ENCODE measurements around the gene MSTO1.
A peak's percentile ranks its signal among the peaks of the same experiment; 100 is the strongest.
"Not testable (repeated sequence)": the region's sequence is repeated elsewhere in the genome, so short reads cannot be mapped to it uniquely, and the experiment has no call there.

The MSTO1 gene

DNA sequence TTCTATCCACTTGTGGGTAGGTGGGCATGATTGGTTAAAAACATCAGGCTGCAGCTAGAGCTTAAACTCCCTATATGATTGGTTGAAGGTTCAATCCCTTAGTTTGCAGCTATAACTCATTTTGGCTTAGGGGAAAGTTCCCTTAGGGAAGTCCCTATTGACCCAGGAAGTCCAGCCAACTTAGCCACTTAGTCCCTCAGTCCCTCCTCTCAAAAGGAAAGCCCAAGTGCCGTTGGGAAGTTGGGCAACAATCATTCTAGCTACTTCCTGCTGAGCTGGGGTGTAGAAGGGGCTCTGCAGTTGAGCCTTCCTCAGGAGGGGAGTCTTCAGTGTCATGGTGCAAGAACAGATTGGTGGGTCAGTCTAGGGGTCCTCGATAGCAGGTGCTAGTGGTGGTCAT is 12.2 kb downstream of the MSTO1 start:
- DNase-seq = no peak

DNA sequence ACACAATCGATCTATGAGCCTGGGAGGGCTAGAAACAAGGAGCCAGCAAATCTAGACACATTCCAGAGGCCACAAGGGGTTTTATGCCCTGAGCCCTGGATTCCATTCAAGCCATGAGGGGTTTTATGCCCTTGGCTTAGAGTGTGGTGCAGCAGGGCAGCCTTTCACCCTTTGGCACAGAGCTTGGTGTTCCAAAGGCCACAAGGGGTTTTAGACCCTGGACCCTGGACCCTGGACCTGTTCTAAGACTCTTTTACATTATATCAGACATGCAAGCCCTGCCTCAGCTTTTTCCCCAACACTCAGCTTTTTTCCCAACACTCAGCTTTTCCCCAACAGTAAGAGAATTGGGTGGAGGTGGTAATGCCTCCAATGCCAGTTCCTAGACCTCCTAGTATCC is 13.3 kb downstream of the MSTO1 start:
- no peak for DNase-seq

DNA sequence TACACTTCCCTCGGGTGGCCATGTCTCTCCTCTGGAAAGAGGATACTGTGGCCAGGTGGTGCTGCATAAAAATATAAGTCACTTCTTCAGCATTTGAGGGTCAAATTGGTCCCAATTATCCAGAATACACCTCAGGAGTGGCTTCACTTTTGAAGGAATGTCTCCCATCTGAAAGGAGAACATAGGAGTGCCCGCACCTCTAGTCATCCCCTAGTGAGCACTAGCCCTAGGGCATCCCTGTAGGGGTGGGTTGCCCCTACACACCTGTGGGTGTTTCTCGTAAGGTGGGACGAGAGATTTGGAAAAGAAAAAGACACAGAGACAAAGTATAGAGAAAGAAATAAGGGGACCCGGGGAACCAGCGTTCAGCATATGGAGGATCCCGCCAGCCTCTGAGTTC is 16.4 kb downstream of the MSTO1 start:
- not testable (repeated sequence) for DNase-seq

DNA sequence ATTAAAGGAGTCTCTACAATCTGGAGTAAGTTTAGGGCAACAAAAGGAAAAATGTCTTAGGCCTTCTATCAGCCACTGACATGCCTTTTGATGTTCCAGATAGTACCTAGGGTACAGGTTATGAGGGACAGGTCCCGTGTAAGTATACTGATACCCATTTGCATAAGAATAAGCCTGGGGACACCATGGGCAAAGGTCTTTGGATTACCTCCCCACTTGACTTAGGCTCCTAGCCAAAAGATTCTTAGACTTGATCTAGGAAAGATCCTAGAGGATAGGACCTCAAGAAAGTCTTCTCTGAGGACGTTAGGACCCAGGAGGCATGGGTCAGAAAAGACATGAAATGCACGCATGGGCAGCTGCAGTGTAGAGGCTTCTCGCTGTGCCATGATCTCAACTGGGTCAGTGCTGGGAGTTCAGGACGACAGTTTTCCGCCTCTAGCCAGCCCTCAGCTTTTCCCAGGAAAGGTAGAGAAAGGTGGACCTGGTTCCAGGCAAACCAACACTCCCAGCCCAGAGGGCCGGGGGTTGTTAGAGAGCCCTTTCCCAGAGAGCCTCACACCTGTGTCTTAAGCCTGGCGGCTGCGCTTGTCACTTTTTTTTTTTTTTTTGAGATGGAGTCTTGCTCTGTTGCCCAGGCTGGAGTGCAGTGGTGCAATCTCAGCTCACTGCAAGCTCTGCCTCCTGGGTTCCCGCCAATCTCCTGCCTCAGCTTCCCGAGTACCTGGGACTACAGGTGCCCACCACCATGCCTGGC is 26.6 kb downstream of the MSTO1 start:
- DNase-seq = no peak

DNA sequence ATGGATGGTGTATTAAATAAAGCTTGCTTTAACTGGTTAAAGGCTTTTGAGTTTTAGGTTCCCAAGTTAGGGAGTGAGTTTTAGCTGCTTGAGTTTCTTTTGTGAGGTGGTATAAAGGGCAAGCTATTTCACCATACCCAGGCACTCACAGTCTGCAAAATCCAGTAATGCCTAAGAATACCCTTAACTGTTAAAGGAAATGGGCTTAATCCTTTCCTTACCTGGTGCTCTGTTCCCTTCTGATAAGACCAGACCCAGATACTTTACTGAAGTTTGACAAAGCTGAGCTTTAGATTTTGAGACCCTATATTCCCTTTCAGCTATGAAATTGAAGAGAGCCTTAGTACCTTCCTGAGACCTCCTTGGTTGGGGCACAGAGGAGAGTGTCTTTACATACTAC is 30.3 kb downstream of the MSTO1 start:
- DNase-seq = no peak

DNA sequence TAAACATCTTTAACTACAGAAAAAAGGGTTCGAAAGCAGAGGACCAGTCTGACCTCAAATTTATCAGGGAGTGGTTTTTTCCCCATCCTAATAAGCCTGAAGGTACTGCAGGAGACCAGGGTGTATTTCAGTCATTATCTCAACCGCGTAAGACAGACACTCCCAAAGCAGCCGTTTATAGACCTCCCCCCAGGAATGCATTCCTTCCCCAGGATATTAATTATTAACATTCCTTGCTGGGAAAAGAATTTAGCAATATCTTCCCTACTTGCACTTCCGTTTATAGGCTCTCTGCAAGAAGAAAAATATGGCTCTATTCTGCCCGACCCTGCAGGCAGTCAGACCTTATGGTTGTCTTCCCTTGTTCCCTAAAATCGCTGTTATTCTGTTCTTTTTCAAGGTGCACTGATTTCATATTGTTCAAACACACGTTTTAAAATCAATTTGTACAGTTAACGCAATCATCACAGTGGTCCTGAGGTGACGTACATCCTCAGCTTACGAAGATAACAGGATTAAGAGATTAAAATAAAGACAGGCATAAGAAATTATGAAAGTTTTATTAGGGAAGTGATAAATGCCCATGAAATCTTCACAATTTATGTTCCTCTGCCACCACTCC is 32.7 kb downstream of the MSTO1 start:
- not testable (repeated sequence) for DNase-seq

DNA sequence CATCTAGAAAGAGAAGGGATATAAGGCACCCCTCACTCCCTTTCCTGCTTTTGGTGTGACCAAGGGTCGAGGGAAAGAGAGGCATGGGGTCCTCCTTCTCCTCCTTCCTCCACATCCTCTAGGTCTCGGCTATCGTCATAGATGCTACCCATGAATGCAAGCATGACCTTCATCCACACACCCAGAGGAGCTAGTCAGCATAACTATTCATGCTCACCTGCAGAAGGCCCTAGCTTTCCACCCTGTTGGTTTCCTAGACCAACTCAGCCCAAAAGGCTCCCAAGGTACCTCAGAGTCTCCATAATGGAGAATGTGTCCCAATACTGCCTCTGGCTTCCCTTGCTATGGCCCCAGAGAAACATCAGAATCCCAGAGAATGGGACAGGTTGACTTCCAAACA is 33.2 kb downstream of the MSTO1 start:
- no peak for DNase-seq

DNA sequence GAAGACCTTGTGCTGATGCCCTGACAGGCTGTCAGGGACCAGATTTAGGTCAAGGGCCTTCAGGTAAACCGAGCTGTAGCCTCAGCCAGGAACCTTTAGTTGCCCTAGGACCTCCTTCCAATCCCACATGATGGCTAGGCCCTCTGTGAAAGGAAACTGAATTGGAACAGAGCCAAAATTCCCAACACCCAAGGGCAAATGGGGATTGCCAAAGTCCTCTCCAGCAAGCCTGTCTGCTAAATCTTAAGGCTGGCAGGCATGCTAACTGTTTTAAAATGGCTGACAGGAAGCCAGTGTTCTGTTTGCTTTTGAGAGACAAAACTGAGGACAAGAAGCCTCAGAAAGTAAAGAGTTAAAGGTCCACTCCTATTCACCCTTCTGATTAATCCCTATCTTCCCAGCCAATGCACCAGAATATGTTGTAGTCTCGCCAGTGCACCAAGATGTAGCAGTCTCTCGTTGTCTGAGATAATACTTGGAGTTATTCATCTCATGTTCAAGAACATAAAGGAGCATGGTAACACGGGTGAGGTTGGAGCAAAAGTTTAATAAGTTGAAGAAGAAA is 35.1 kb downstream of the MSTO1 start:
- no peak for DNase-seq

DNA sequence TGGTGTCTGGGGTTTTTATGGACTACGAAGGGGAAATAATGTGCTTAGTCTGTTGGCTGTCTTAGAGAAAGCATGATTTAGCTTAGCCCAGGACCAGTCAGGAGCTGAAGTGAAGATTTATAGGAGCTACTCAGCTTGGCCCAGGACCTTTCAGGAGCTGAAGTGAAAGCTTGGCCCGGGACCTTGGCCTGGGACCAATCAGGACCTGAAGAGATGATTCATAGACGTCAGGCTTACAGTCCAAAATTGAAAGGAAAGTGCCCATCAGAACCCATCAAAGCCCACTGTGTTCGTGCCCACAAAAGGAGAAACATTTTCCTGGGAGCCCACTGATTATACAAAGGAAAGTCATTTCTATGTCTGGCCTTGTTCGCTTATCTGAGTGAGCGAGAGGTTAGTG is 35.6 kb downstream of the MSTO1 start:
- no peak for DNase-seq

DNA sequence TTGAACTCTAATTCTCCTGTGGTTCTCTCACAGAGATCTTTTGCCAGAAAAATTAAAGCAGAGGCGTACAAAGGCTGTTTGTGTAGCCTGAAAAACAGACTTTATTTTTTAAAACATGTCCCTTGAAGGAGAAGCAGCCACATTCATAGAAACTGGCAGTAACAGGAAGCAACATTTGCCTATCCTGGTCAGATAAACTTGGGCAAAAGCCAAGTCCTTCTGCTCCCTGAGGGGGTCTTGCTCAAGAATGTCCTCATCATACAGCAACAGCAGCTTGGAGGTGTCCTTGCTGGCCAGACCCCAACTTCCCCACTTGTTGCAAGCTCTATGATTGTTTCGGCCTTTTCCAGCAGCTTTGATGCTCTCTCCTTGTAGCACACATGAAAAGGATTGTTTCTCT is 36.3 kb downstream of the MSTO1 start:
- peak; percentile 7 for DNase-seq

DNA sequence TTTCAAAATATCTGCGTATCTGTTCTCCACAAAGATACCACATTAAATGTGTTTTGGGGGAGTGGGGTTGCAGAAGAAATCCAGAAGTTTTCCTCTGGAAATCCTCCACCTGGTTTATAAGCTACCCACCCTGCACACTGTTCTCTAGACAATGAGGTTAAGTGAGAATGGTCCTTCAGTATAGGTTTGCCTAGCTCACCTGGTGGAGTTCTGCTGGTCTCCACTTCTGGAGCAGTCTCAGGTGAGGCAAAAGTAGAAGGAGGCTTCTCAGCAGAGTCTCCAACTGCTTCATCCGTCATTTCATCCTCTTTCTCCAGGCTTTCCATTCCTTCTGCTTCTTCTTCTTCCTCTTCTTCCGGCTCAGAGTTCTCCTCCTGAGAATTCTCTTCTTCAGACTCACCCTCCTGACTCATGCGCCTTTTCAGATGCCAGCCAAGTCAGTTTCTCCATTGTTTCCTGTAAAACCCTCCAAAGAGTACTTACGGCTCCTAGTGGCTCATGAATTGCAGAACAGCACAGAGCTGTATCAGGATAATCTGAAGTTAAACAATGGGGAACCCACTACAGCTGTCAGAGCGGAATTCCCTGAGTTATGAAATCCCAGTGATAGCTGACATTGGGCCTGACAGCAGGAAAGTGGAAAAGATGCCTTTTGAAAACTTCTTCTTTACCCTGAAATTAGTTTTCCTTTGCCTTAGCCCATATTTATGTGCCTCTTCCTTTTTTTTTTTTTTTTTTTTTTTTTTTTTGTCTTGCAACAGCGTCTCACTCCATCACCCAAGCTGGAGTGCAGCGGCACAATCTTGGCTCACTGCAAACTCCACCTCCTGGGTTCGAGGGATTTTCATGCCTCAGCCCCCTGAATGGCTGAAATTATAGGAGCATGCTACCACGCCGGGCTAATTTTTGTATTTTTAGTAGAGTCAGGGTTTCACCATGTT is 38.5 kb downstream of the MSTO1 start:
- peak; percentile 54 for DNase-seq

DNA sequence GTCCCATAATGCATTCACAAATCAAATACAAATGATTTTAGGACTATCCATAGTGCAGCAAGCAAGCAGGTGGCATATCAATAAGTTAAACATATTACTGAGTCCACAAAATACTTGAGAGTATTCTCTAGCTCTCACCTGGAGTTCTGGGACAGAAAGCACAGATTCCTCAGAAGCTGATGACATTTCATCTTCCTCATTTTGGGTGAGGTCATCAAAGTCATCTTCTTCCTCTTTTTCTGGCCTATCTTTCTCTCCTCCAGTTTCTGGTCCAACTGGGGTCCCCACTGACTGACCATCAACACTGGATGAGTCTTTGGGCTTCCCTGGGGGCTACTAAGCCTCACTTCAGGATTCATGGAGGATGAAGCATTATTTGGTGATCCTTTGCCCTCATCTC is 39.7 kb downstream of the MSTO1 start:
- no peak for DNase-seq

DNA sequence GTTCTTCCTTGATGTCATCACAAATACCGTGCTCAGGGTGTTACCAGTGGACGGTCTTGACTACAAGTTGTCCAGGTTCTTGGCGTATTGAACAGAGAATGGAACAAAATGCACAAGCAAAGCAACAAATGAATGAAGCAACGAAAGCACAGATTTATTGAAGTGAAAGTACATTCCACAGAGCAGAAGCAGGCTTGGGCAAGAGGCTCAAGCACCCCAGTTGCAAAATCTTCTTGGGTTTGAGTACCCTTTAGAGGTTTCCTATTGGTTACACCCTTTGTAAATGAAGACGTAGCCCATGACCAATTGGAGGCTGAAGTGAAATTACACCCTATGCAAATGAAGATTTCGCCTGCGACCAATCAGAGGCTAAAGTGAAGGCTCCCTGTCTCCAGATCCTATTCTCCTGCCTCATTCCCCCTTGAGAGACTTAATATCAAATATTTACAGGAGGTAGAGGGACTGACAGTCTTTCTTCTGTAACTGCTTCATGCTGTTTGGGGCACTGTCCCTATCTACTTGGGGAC is 40.3 kb downstream of the MSTO1 start:
- no peak for DNase-seq

DNA sequence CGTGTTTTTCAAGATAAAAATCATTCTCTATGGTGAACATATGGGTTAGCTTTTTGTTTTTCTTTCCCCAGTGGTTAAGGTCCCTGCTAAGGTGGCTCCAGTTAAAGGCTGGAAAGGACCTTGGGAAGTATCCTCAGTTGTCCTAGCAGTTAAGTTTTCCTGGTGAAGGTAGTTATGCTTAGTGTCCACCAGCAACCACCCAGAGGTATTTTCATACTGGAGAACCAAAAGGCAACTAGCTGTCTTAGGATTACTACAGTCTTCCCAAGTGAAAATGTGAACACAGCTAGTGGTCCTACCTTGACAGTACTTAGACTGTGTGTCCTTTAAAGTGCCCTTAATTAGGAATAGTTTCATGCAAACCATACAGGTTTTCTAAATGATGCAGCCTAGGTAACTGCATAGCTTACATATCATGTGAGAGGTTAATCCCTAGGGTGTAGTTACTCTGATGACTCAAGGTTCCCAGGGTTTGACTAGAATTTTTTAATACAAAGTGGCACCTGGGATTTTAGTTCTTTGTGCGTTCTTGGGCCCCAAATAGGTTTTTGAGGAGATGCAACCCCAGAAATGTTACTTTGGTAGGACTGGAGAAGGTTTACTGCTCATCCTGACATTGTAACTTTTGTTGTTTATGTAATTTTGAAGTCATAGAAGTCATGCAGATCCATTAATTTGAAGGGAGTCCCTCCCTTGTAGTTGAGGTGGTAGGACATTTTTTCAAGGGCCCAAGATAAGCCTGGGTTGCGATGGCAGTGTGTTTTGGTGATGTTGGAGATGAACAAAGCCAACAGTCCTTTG is 42.0 kb downstream of the MSTO1 start:
- peak; percentile 12 for DNase-seq

DNA sequence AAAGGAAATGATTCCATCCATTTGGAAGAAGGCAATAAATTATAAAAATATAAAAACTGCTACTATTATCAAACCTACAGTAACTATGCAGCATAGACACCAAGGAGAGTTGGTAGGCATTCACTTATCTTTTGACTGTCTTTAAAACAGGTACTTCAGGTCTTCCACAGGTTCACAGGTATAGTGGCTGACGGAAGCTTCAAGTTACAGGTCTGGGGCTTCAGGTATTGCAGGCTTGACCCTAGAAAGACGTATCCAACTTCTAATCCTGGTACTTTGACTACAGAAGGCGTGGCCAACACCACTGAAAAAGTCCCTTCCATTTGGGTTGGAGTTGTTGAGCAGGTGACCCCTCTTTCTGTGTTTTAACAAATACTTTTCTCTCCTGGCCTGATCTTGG is 42.9 kb downstream of the MSTO1 start:
- DNase-seq = no peak

DNA sequence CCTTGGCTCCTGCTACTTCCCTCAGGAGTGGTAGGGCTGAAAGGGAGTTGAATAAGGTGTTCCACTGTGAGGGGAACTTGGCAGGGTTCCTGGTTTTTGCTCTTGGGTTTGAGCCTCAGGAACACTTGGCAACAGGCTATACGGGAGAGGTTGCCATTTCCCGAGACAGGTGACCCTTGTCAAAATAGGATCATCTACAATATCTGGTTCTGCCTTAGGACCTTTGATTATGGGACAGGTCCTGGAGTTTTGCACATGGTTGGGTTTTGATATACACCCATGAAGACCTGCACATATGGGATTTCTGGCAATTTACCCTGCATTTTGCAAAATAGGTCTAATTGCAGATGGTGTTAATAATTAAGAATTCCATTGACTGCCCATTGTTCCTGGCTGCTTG is 47.4 kb downstream of the MSTO1 start:
- DNase-seq = peak; percentile 61

DNA sequence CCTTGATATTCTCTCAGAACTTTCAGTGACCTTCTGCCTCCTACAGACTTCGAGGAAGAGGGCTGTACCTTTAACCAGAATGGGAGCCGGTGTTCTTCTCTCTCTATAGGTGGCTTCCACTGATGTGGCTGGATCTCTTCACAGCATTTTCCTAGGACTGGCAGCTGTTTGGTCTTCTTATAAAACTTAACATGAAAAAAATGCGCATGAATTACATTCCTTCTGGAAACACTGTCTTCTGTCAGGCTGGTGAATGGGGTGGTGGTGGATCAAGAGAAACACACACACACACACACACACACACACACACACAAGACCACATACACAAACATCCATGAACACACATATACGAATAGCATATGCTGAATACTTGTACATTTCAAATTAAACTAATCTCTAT is 51.2 kb downstream of the MSTO1 start:
- not testable (repeated sequence) for DNase-seq
